Inflammatory macrophage treated with lipopolysaccharide for 1 hour (primary cell): Measurements from ENCODE around the gene LIF.
"Not testable (repeated sequence)": the region's sequence is repeated elsewhere in the genome, so short reads cannot be mapped to it uniquely, and the experiment has no call there.

Experiments
- DNase-seq, 2 donors: peaks; one replicate each; pipeline ENCODE4 v3.0.0-alpha.2; 2020 to 2022

The LIF gene

GRCh38 chr22:30224161-30224857, 22.2 kb downstream of the LIF start:
- no peak for DNase-seq

- DNase-seq: no peak
Observed at GRCh38 chr22:30223303-30223702, 23.3 kb downstream of the LIF start.

- DNase-seq: no peak
Observed at GRCh38 chr22:30222321-30222720, 24.2 kb downstream of the LIF start.

GRCh38 chr22:30221121-30221992, 25.2 kb downstream of the LIF start:
- no peak for DNase-seq

GRCh38 chr22:30220338-30221012, 26.1 kb downstream of the LIF start:
- no peak for DNase-seq

- DNase-seq: no peak
Observed at GRCh38 chr22:30219668-30220278, 26.8 kb downstream of the LIF start.

- DNase-seq: no peak
Observed at GRCh38 chr22:30219049-30219654, 27.4 kb downstream of the LIF start.

GRCh38 chr22:30217698-30218560, 28.6 kb downstream of the LIF start:
- no peak for DNase-seq

GRCh38 chr22:30216710-30217109, 29.8 kb downstream of the LIF start:
- no peak for DNase-seq

GRCh38 chr22:30216272-30216671, 30.3 kb downstream of the LIF start:
- not testable (repeated sequence) for DNase-seq

- no peak for DNase-seq
Observed at GRCh38 chr22:30214703-30215407, 31.7 kb downstream of the LIF start.

- peak; percentile 60 to 84 for DNase-seq
Observed at GRCh38 chr22:30212996-30213441, 33.5 kb downstream of the LIF start.

GRCh38 chr22:30212363-30212995, 34.1 kb downstream of the LIF start:
- DNase-seq: peak; percentile 85 to 96

- DNase-seq: no peak
Observed at GRCh38 chr22:30211124-30211820, 35.3 kb downstream of the LIF start.

- DNase-seq: peak; percentile 65 to 94
Observed at GRCh38 chr22:30210235-30210909, 36.2 kb downstream of the LIF start.

GRCh38 chr22:30209642-30210041, 36.9 kb downstream of the LIF start:
- no peak for DNase-seq

- peak; percentile 44 to 83 for DNase-seq
Observed at GRCh38 chr22:30208631-30209603, 37.6 kb downstream of the LIF start.

GRCh38 chr22:30206944-30207343, 39.6 kb downstream of the LIF start:
- peak; percentile 64 to 91 for DNase-seq
